PFSK-1 (cell line): ENCODE measurements around the gene MPPE1.

Source experiments
- POLR2AphosphoS5 ChIP-seq: IDR thresholded peaks from 2 replicates; pipeline ENCODE4 v1.6.1; 2012; ENCODE audit warnings: low read depth, mild to moderate bottlenecking, control low read depth, low read length, moderate library complexity
- SIN3A ChIP-seq: IDR thresholded peaks from 2 replicates; pipeline ENCODE4 v1.6.1; 2012; ENCODE audit warnings: mild to moderate bottlenecking, low read length, moderate library complexity, borderline replicate concordance; ENCODE audit not compliant: insufficient read depth
- TAF1 ChIP-seq: IDR thresholded peaks from 2 replicates; pipeline ENCODE4 v1.6.1; 2012; ENCODE audit warnings: low read length, control low read depth, borderline replicate concordance; ENCODE audit not compliant: insufficient read depth
- TF ChIP-seq, protein P1 (sequence below), 2 experiments: IDR thresholded peaks; 2 replicates each; pipeline versions ENCODE4 v1.6.1 to v1.8.0; 2011 to 2012; ENCODE audit warnings: low read depth in 2 of 2, low read length in 2 of 2, control low read depth in 1 of 2, inconsistent platforms in 1 of 2, mild to moderate bottlenecking in 1 of 2, moderate library complexity in 1 of 2; ENCODE audit not compliant: insufficient read depth in 1 of 2

DNA sequence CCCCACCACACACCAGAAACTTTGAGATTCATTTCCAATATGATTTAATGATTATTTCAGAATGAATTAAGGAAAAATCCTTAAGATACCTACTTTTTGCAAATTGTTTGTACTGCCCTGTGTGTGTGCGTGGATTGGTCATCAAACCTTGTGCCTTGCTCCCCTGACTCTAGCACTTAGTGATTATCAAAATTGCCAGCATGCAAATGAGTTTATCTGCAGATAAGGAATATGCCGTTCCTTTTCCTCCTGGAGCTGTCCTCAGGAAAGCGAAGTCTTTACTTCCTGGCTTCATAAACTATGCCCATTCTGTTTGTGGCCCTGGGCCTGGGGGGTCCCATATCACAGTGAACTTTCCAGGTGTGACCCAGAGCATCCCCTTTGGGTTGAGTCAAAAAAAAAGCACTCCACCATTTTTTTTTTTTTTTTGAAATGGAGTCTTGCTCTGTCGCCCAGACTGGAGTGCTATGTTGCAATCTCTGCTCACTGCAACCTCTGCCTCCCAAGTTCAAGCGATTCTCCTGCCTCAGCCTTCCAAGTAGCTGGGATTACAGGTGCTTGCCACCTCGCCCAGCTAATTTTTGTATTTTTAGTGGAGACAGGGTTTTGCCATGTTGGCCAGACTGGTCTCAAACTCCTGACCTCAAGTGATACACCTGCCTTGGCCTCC is 45.5 kb downstream of the MPPE1 start:
- TF ChIP-seq, protein P1, sequence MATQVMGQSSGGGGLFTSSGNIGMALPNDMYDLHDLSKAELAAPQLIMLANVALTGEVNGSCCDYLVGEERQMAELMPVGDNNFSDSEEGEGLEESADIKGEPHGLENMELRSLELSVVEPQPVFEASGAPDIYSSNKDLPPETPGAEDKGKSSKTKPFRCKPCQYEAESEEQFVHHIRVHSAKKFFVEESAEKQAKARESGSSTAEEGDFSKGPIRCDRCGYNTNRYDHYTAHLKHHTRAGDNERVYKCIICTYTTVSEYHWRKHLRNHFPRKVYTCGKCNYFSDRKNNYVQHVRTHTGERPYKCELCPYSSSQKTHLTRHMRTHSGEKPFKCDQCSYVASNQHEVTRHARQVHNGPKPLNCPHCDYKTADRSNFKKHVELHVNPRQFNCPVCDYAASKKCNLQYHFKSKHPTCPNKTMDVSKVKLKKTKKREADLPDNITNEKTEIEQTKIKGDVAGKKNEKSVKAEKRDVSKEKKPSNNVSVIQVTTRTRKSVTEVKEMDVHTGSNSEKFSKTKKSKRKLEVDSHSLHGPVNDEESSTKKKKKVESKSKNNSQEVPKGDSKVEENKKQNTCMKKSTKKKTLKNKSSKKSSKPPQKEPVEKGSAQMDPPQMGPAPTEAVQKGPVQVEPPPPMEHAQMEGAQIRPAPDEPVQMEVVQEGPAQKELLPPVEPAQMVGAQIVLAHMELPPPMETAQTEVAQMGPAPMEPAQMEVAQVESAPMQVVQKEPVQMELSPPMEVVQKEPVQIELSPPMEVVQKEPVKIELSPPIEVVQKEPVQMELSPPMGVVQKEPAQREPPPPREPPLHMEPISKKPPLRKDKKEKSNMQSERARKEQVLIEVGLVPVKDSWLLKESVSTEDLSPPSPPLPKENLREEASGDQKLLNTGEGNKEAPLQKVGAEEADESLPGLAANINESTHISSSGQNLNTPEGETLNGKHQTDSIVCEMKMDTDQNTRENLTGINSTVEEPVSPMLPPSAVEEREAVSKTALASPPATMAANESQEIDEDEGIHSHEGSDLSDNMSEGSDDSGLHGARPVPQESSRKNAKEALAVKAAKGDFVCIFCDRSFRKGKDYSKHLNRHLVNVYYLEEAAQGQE (IDR thresholded peaks at IDR 0.05; ENCODE audit: insufficient read depth in 1 of 2, low read depth in 2 of 2, low read length in 2 of 2): no peak
- TF ChIP-seq POLR2AphosphoS5 (no peak), SIN3A (no peak), TAF1 (no peak)
